K562 (cell line): Measurements from ENCODE around the gene TMEM121. TPM values are rescaled to one million over a fixed set of nuclear protein-coding genes. Genes with fewer than 3 reads are reported as not detected.

Experiments used
- ATAC-seq: fragments of 200-7000 bp; cut with Tn5 transposase; 3 replicates; pipeline ENCODE4 v1.9.1; 2020; ENCODE audit warnings: moderate library complexity
- BruUV-seq: library from RNA; stranded (reverse); fragments of 400-500 nt; replicated peaks from 2 replicates; lab custom pipeline; 2021; lab: Mats Ljungman, UMichigan
- CTCF ChIA-PET: fragments of 300-600 bp; formaldehyde crosslinking; extraction: SDS; loops from one replicate; lab custom pipeline; 2021; ENCODE audit warnings: low intra/inter-chr PET ratio; lab: Yijun Ruan, JAX
- POLR2A ChIA-PET: fragments of 300-600, 350-650 bp; sonication (Branson Sonifier 250); formaldehyde crosslinking; extraction: SDS; loops from one replicate; lab custom pipeline; 2021; ENCODE audit warnings: antibody characterized with exemption, inconsistent platforms; lab: Yijun Ruan, JAX
- DNase-seq, 4 experiments: peaks; one replicate each; pipeline versions ENCODE4 v3.0.0 to v3.0.0-alpha.2; 2011 to 2018; ENCODE audit warnings: low spot score in 3 of 4, mixed read lengths in 3 of 4; ENCODE audit errors: extremely low read depth in 1 of 4
- FAIRE-seq: peaks from 2 replicates; lab custom pipeline; 2011; peaks lifted over from hg19 to GRCh38; lab: Jason Lieb, UNC
- H2AFZ ChIP-seq: 2 replicates; pipeline ENCODE4 v1.6.0; 2011; ENCODE audit warnings: low read depth, low read length, control low read depth, inconsistent platforms
- H3K27ac ChIP-seq: fragments of 200-600 bp; 3 replicates; pipeline ENCODE4 v1.8.0; 2011; ENCODE audit warnings: low read depth, mild to moderate bottlenecking, control low read depth, inconsistent platforms, low read length, moderate library complexity, mixed read lengths; ENCODE audit errors: extremely low read depth
- H3K27me3 ChIP-seq, 2 experiments: fragments of 300-600 bp in 1 of 2; 2 replicates in 1 of 2; 3 replicates in 1 of 2; pipeline versions ENCODE4 v1.6.0 to v1.8.0; 2011; ENCODE audit warnings: inconsistent platforms in 2 of 2, low read length in 2 of 2, mild to moderate bottlenecking in 1 of 2, mixed read lengths in 1 of 2, moderate library complexity in 1 of 2; ENCODE audit not compliant: control insufficient read depth in 2 of 2, insufficient read depth in 2 of 2
- H3K36me3 ChIP-seq: fragments of 300-600 bp; 3 replicates; pipeline ENCODE4 v1.8.0; 2011; ENCODE audit warnings: mild to moderate bottlenecking, low read length, inconsistent platforms; ENCODE audit not compliant: control insufficient read depth, insufficient read depth
- H3K4me1 ChIP-seq, 2 experiments: fragments of 200-600 bp in 1 of 2; replicated peaks in 1 of 2; 2 replicates in 1 of 2; 3 replicates in 1 of 2; pipeline versions ENCODE4 v1.5.1 to v1.8.0; 2011; ENCODE audit warnings: inconsistent platforms in 2 of 2, low read length in 2 of 2, mild to moderate bottlenecking in 1 of 2, mixed read lengths in 1 of 2, moderate library complexity in 1 of 2; ENCODE audit not compliant: control insufficient read depth in 2 of 2, insufficient read depth in 2 of 2
- H3K4me2 ChIP-seq: 2 replicates; pipeline ENCODE4 v1.6.1; 2011; ENCODE audit warnings: low read length, control low read depth, inconsistent platforms, mixed read lengths; ENCODE audit not compliant: insufficient read depth
- H3K4me3 ChIP-seq: fragments of 200-600 bp; sonication (generic), shearing (Covaris generic); 2 replicates; pipeline ENCODE4 v1.5.1; 2016; ENCODE audit warnings: control low read depth, inconsistent platforms
- H3K79me2 ChIP-seq: fragments of 200-600 bp; 3 replicates; pipeline ENCODE4 v1.8.0; 2011; ENCODE audit warnings: low read length, inconsistent platforms; ENCODE audit not compliant: control insufficient read depth, insufficient read depth
- H3K9ac ChIP-seq, 2 experiments: 2 replicates each; pipeline versions ENCODE4 v1.6.0 to v1.6.1; 2011; ENCODE audit warnings: low read depth in 2 of 2, low read length in 2 of 2, control low read depth in 1 of 2, inconsistent platforms in 1 of 2, mild to moderate bottlenecking in 1 of 2, mixed read lengths in 1 of 2; ENCODE audit not compliant: insufficient read depth in 1 of 2
- H3K9me1 ChIP-seq: one replicate; pipeline ENCODE4 v1.6.0; 2011; ENCODE audit warnings: inconsistent platforms, mild to moderate bottlenecking, low read length, moderate library complexity; ENCODE audit not compliant: control insufficient read depth, insufficient read depth
- H3K9me3 ChIP-seq: replicated peaks from 2 replicates; pipeline ENCODE4 v1.5.1; 2011; ENCODE audit warnings: low read depth, low read length, inconsistent platforms; ENCODE audit not compliant: control insufficient read depth, insufficient read depth
- H4K20me1 ChIP-seq: replicated peaks from 2 replicates; pipeline ENCODE4 v1.6.1; 2011; ENCODE audit warnings: low read length, inconsistent platforms, mixed read lengths; ENCODE audit not compliant: control insufficient read depth, insufficient read depth
- CREB1 ChIP-seq, 2 experiments: sonication (generic) in 1 of 2; formaldehyde crosslinking in 1 of 2; IDR thresholded peaks; 2 replicates each; pipeline versions ENCODE4 v1.6.1 to v1.8.0; 2012 to 2022; ENCODE audit warnings: inconsistent platforms in 1 of 2, mild to moderate bottlenecking in 1 of 2, missing genetic modification reagents in 1 of 2, moderate library complexity in 1 of 2
- CTCF ChIP-seq, 3 experiments: IDR thresholded peaks in 2 of 3; conservative IDR thresholded peaks in 1 of 3; 2 replicates each; pipeline ENCODE4 v1.5.1; 2011 to 2012; ENCODE audit warnings: low read length in 3 of 3, mild to moderate bottlenecking in 3 of 3, control low read depth in 2 of 3, improper control_type of control experiment in 1 of 3, inconsistent platforms in 1 of 3, low read depth in 1 of 3, mixed read lengths in 1 of 3, moderate library complexity in 1 of 3; ENCODE audit not compliant: insufficient read depth in 2 of 3
- DEAF1 ChIP-seq: fragments of 450-650 bp; formaldehyde crosslinking; IDR thresholded peaks from 2 replicates; pipeline ENCODE4 v1.4.0; 2020; ENCODE audit warnings: mild to moderate bottlenecking, moderate library complexity
- GTF2A2 ChIP-seq: IDR thresholded peaks from 2 replicates; pipeline ENCODE4 v1.6.1; 2016; ENCODE audit warnings: mild to moderate bottlenecking, missing genetic modification characterization, missing compliant biosample characterization
- HNRNPK ChIP-seq: fragments of 200-400 bp; formaldehyde crosslinking; IDR thresholded peaks from one replicate; pipeline ENCODE4 v1.6.1; 2018; ENCODE audit warnings: mild to moderate bottlenecking, low read depth, low read length; ENCODE audit not compliant: poor library complexity, severe bottlenecking
- HNRNPLL ChIP-seq: fragments of 200-400 bp; formaldehyde crosslinking; IDR thresholded peaks from 2 replicates; pipeline ENCODE4 v1.6.1; 2017; ENCODE audit warnings: low read length, low read depth, mild to moderate bottlenecking; ENCODE audit not compliant: poor library complexity, severe bottlenecking
- MYC ChIP-seq, 2 experiments: fragments of 250-450 bp in 1 of 2; sonication (Bioruptor Pico) in 1 of 2; IDR thresholded peaks; 2 replicates each; pipeline versions ENCODE4 v1.5.1 to v1.6.1; 2012 to 2021; ENCODE audit warnings: low read depth in 2 of 2, borderline replicate concordance in 1 of 2, improper control_type of control experiment in 1 of 2, low read length in 1 of 2, mild to moderate bottlenecking in 1 of 2, moderate library complexity in 1 of 2
- SMAD1 ChIP-seq: fragments of 150-350 bp; IDR thresholded peaks from 2 replicates; pipeline ENCODE4 v1.6.1; 2014; ENCODE audit warnings: low read length, low read depth; ENCODE audit not compliant: partially characterized antibody
- STAG1 ChIP-seq: sonication (generic); formaldehyde crosslinking; IDR thresholded peaks from 2 replicates; pipeline ENCODE4 v1.5.0; 2020; ENCODE audit warnings: missing genetic modification reagents, borderline replicate concordance
- TRIM24 ChIP-seq, 2 experiments: fragments of 450-650 bp; IDR thresholded peaks; 2 replicates each; pipeline ENCODE4 v1.6.1; 2016
- ZMIZ1 ChIP-seq, 2 experiments: fragments of 150-350 bp in 1 of 2; IDR thresholded peaks; 2 replicates each; pipeline ENCODE4 v1.6.1; 2012 to 2016; ENCODE audit warnings: low read depth in 2 of 2, low read length in 2 of 2, mild to moderate bottlenecking in 1 of 2, moderate library complexity in 1 of 2
- WGBS: fragments of 100-300 bp; shearing (Covaris generic); methylation state at CpG from one replicate; pipeline ENCODE4 v1.1.6; 2016; ENCODE audit warnings: low coverage, mixed read lengths; ENCODE audit not compliant: insufficient coverage; ENCODE audit errors: missing lambda C conversion rate; 5-methylcytosine and 5-hydroxymethylcytosine counted together
- in situ Hi-C: fragments of 300-500 bp; cut with MboI; formaldehyde crosslinking; loops from 4 replicates; pipeline ENCODE4 v1.15.0; 2018; ENCODE audit warnings: inconsistent platforms, mixed read lengths
- intact Hi-C: fragments of 100-400 bp; cut with micrococcal nuclease; formaldehyde crosslinking; loops from 2 replicates; pipeline ENCODE4 v1.14.2; 2022
- polyA plus RNA-seq, 8 experiments: library from polyadenylated mRNA; depleted of rRNA in 4 of 8; stranded (reverse) in 5 of 8; unstranded in 3 of 8; fragments of >200 nt; fragmentation: Nextera tagmentation in 2 of 8; fragmentation: Illumina TruSeq in 1 of 8; extraction: Ambion mirVana in 2 of 8; extraction: Trizol in 1 of 8; gene quantifications; 2 replicates each; pipeline versions ENCODE4 v1.2.1 to v1.2.3, GENCODE V29; 2011 to 2014; ENCODE audit warnings: inconsistent platforms in 1 of 8, missing spikeins in 1 of 8
- total RNA-seq, 7 experiments: library from RNA; depleted of rRNA in 6 of 7; stranded (reverse); fragments of >200 nt in 6 of 7; fragmentation: Illumina TruSeq in 2 of 7; extraction: Trizol in 2 of 7; gene quantifications; 2 replicates each; pipeline versions ENCODE4 v1.2.1 to v1.2.3, GENCODE V29; 2011 to 2021; ENCODE audit warnings: low replicate concordance in 1 of 7

The TMEM121 gene
- total and polyA plus RNA-seq, 9 of the 15 experiments (the other 6 are each of a cell fraction or from before 2014, with no cell fraction given) = 0.31 to 0.36 TPM; not detected in 7

- WGBS = 9% methylated on average over 15 of the region's 67 CpGs
- H3K79me2 ChIP-seq = no peaks in the 10 kb centered on the region
- intact Hi-C loops (loop anchor here (5.0 to 10.0 kb wide), 2 partner anchors 53 to 436 kb away; partner anchors contain the start of gene CRIP2), in situ Hi-C loops (no loop called here)
- peak; percentile 79 to 87 (median 80) for DNase-seq
- POLR2A ChIA-PET = interaction anchor here (0.6 to 0.8 kb wide), 2 partner anchors 22 to 134 kb away, joined by 3 read pairs; no protein-coding TSS in a partner anchor
- CTCF ChIA-PET = interaction anchor here (0.6 to 1.6 kb wide), 4 partner anchors 47 to 315 kb away, joined by 3 to 13 read pairs (median 4); no protein-coding TSS in a partner anchor
- peak; percentile 91 for ATAC-seq
- no peaks in the 10 kb centered on the region for H3K9me1 ChIP-seq
- peaks cover 0 to 53% of the 10 kb centered on the region in 2 experiments; a peak in 2 of 5 replicates for H3K4me1 ChIP-seq
- no peaks in the 10 kb centered on the region for H3K9me3 ChIP-seq
- no peaks in the 10 kb centered on the region for H4K20me1 ChIP-seq
- peak overlapping the region; percentile 92 for H2AFZ ChIP-seq
- peak overlapping the region; percentile 59 to 90; a peak in 3 of 4 replicates for H3K9ac ChIP-seq
- BruUV-seq = no TSS peak
- no peak for FAIRE-seq
- peaks cover 2 to 24% of the 10 kb centered on the region in 2 experiments; a peak in 2 of 5 replicates for H3K27me3 ChIP-seq
- no peaks in the 10 kb centered on the region for H3K36me3 ChIP-seq
- H3K4me3 ChIP-seq = peak overlapping the region; percentile 31
- peak overlapping the region; percentile 18; the same call in 1 of the 2 replicates for H3K4me2 ChIP-seq
- no peak overlapping the region for H3K27ac ChIP-seq
- peak; percentile 62 to 92 (median 78) for TF ChIP-seq CTCF (IDR thresholded peaks at IDR 0.05 in 2 of 3, conservative IDR thresholded peaks at IDR 0.05 in 1 of 3; ENCODE audit: insufficient read depth in 2 of 3, low read depth in 1 of 3, low read length in 3 of 3)
- TF ChIP-seq HNRNPLL = peak; percentile 22
- TF ChIP-seq SMAD1 = no peak
- TF ChIP-seq TRIM24 (IDR thresholded peaks at IDR 0.05) = no peak
- TF ChIP-seq GTF2A2 (tag) = no peak
- TF ChIP-seq CREB1 (IDR thresholded peaks at IDR 0.05) = no peak
- 0 out of 2 replicates have a peak, but pooled peaks have one; percentile 24 for TF ChIP-seq CREB1 (CRISPR knock-in tag; IDR thresholded peaks at IDR 0.05)
- TF ChIP-seq ZMIZ1 (IDR thresholded peaks at IDR 0.05; ENCODE audit: low read depth in 2 of 2, low read length in 2 of 2) = no peak
- 0 out of 2 replicates have a peak, but pooled peaks have one; percentile 30 for TF ChIP-seq DEAF1 (CRISPR knock-in tag)
- peak; percentile 42; the same call in 1 of the 2 replicates for TF ChIP-seq MYC (IDR thresholded peaks at IDR 0.05; ENCODE audit: low read depth, low read length)
- TF ChIP-seq MYC (CRISPR knock-in tag; IDR thresholded peaks at IDR 0.05; ENCODE audit: borderline replicate concordance, low read depth) = no peak
- no peak for TF ChIP-seq HNRNPK
- TF ChIP-seq STAG1 (CRISPR knock-in tag) = peak; percentile 75; the same call in 1 of the 2 replicates
These were observed 1.6 kb downstream of the TMEM121 start for GRCh38 chr14:105527826-105528585.
